HG02938 (cell line): ENCODE data around the gene ALKBH5.

Experiments used
- ATAC-seq: cut with Tn5 transposase; IDR thresholded peaks from one replicate; pipeline ENCODE4 v1.9.1; 2021; ENCODE audit warnings: mild to moderate bottlenecking, moderate library complexity; ENCODE audit not compliant: unreplicated experiment

Gene ALKBH5

DNA sequence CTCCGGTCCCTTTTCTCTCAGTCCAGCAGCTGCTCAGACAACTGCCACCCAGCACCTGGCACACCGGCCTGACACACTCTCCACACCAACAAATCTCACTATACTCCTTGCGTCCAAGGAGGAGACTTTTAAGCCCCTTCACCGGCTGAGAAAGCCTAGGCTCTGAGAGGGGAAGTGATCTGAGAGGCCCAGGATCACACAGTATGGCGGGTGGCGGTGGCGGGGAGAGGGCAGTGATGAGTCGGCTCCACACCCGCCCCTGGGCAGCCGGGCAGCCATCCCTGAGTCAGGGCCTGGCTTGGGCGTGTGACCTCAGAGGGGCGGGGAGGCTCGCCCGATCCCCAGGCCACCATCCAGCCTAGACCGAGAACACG lies 74.3 kb downstream of the ALKBH5 start:
- no peak for ATAC-seq

DNA sequence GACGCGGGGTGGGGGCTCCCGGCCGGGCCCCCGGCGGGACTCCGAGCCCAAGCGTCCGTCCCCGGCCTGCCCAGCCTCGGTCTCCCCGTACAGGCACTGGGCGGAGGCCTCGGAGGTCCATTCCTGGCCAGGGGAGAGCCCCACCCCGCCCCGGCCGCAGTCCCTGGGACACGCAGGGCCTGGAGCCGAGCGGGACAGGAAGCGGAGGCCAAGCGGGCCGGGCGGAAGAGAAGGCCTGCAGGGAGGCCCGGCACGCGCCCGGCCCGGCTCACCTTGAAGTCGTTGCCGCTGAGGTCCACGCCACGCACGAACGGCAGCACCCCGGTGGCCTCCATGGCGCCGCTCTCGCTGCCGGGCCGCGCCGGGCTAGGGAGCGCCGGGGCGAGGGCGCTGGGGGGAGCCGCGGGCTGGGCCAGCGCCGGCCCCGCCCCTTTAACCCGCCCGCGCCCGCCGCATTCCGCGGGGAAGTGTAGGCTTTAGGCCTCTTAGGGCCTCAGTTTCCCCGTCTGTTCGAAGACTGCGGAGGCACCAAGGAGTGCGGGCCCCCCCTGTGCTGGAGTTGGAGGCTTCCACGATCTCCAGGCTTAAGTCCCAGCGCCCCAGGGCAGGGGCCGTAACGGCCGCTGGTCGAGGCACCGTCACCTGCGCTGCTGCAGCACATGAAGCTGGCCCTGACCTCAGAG lies 74.9 kb downstream of the ALKBH5 start, which contains the start of gene FLII:
Gene FLII (minus strand): TSS at position 383 of the 683 bp plus-strand sequence. CDS start 48 bp downstream, at position 335.
- ATAC-seq, result no peak
